DMS153 treated with DMSO at 0.1 percent for 48 hours (cell line): ENCODE results near the gene AGBL1.
"Not testable (repeated sequence)": the region's sequence is repeated elsewhere in the genome, so short reads cannot be mapped to it uniquely, and the experiment has no call there.

Experiments used
- DNase-seq: peaks from one replicate; lab custom pipeline; 2025; ENCODE audit not compliant: unreplicated experiment; lab: John Stamatoyannopoulos, UW

The AGBL1 gene

GRCh38 chr15:86082619-86083380, 3.1 kb downstream of the AGBL1 start:
- DNase-seq, result no peak

GRCh38 chr15:86087808-86088207, 8.1 kb downstream of the AGBL1 start:
- no peak for DNase-seq

DNA sequence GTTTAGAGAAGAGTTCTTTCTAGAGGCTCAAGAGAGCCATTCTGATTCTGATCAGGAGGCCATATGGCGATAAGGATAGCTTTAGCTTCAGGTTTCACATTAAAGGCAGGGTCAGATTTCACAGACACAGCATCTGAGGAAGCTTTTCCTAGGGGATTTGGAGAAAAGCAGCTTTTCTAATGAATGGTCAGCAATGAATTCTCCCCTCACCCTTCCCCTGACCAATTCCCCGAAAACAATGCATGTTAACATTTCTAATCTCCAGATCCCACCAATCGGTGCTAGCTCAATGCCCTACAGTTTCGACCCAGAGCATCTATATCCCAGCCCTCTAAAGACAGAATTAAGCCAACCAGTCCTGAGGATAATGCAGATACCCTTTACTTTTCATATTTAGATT, 9.8 kb downstream of the AGBL1 start:
- no peak for DNase-seq

DNA sequence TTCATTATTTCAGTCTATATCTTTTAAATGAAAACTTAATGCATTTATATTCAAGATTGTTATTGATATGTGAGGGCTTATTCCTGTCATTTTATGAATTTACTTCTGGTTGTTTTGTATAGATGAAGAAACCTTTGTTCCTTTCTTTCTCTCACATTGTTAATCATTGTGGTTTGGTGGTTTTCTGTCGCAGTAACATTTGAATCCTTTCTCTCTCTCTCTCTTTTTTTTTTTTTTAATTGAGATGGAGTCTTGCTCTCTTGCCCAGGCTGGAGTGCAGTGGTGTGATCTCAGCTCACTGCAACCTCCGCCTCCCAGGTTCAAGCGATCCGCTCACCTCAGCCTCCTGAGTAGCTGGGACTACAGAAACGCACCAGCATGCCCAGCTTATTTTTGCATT, 22.1 kb downstream of the AGBL1 start:
- DNase-seq, result no peak

DNA sequence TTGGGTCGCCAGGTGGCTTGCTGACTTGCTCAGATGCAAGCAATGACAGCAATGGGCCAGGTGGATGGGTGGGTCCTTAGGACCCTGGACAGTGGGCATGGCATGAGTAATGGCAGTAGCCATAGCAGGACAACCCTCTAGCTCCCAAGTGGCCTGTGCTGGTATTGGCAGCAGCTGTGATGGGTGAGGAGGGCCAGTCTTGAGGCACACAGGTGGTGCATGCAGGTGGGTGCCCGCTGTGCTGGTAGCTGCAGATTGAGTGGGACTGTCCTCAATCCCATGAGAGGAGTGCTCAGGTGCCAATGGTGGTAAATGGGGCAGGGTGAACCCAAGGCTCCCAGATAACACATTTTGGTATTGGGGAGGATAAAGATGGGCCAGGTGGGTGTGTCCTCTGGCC, 24.2 kb downstream of the AGBL1 start:
- DNase-seq, result no peak

DNA sequence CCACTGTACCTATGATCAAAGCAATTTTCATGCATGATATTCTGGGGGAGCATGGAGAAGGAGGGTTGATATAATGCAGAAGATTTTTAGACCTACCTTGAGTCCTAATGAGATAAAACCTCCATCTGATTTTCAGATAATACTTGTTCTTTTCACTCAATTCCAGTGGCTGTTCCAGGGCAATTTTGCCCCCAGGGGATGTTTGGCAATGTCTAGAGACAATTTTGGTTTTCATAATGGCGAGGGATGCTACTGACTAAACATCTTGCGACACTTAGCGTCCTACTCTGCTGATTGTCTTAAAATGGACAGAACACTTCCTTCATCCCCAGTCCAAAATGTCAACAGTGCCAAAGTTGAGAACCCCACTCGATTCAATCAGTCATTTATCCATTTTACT, 26.6 kb downstream of the AGBL1 start:
- no peak for DNase-seq

DNA sequence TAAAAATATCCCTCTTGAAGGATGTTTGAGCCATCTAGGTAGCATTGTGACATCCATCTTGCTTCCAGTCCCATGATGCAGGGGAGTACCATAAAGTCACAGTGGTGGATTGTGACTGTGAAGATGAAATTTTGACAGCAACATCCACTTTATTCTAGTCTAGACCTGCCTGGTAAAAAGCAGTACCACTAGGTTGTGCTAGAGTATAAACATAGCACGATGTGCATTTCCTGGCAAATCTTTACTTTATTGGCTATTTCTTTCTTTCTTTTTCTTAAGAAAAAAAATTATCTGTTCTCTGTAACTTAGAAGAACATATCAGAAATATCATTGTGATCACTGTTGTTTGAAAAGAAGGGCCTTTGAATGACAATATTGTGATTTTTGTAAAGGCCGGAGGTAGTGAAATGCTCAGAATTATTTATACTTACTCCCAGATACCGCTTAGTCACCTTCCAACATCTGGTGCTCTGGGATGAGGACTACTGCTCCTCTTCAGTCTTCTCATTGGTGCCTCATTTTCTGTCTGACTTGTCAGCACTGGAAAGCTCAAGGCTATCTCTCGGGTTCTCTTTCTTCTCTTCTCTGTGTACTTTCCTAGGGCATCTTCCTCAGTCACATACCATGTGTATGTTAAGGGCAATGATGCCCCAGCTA, 35.6 kb downstream of the AGBL1 start:
- DNase-seq, result no peak

GRCh38 chr15:86121568-86122225, 42.0 kb downstream of the AGBL1 start:
- DNase-seq, result no peak

DNA sequence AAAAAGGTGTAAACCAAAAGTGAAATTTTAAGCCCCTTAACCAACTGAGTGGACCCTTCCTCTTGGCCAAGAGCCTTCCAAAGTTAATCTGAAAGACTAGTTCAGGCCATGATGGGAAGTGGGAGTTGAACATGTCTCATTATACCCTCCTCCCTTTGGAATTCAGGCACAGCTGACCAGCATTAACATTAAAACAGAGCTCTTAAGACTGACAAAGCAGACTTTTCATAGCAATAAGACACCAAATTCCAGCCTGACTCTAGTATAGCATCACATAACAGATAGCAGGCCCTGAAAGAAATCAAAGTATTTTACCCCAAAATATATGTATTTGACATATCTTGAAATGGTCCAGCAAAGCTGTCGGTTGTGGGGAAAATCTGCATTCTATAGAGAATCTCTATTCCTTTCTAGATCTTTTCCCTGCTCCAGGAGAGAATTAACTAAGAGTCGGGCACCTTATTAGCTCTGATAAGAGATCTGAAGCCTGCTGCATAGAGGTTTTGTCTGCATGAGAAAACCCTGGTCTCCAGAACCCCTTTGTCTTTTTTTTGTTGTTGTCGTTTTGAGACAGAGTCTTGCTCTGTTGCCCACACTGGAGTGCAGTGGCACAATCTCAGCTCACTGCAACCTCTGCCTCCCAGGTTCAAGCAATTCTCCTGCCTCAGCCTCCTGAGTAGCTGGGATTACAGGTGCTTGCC, 43.2 kb downstream of the AGBL1 start:
- not testable (repeated sequence) for DNase-seq

GRCh38 chr15:86125775-86126174, 46.1 kb downstream of the AGBL1 start:
- no peak for DNase-seq

- DNase-seq, result no peak
Measured at GRCh38 chr15:86127547-86127946, 47.9 kb downstream of the AGBL1 start.

GRCh38 chr15:86135041-86135440, 55.4 kb downstream of the AGBL1 start:
- no peak for DNase-seq

GRCh38 chr15:86136861-86137260, 57.2 kb downstream of the AGBL1 start:
- DNase-seq, result no peak

GRCh38 chr15:86138798-86139197, 59.1 kb downstream of the AGBL1 start:
- no peak for DNase-seq

GRCh38 chr15:86139828-86140227, 60.2 kb downstream of the AGBL1 start:
- no peak for DNase-seq

GRCh38 chr15:86154705-86155104, 75.0 kb downstream of the AGBL1 start:
- DNase-seq, result no peak

GRCh38 chr15:86155551-86155950, 75.9 kb downstream of the AGBL1 start:
- DNase-seq, result no peak

DNA sequence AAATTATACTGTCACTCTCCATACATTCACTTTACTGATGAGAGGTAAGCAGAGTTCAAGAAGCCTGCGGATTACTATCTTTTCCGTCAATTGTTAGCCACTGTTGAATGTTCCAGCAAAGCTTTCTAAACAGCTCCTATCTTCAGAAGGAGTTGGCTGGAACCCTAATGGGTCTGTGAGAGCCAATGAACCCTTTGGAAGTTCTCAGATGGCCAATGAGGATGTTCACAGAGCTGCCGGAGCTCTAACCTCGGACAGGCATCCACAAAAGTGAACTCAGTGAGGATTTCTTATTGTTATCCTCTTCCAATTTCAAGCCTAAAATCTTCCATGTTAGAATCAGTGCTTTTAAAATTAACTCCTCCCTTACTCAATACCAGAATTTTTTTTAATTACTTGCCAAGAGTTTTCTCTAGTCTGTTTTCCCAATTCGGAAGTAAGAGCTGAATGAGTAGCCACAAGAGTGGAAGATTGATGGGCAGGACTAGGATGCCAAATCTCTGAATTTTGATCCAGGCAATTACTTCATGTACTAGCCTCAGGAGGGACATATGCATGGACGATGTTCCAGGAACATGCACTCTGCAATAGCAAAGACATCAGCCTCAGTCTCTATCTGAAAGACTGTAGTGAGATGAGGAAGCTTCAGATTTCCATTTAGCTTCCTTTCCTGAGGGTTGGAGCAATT, 78.1 kb downstream of the AGBL1 start:
- DNase-seq, result no peak

DNA sequence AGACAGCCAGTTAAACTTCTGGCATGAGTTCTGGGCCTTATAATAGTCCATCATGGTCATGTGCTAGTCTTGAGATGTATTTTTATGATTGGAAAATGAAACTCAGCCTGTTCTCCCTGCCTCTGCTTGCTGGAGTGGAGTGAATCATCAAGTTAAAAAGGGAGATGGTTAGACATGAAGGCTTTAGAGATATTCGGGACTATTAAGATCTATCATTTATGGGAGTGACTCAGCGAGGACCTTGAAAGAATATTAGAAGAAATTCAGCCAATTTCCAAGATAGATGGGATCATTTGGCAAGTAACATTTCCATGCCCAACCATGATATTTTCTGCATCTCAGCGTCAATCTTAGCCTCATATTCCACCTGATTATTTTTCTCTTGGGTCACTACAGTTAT, 79.8 kb downstream of the AGBL1 start:
- DNase-seq, result no peak

DNA sequence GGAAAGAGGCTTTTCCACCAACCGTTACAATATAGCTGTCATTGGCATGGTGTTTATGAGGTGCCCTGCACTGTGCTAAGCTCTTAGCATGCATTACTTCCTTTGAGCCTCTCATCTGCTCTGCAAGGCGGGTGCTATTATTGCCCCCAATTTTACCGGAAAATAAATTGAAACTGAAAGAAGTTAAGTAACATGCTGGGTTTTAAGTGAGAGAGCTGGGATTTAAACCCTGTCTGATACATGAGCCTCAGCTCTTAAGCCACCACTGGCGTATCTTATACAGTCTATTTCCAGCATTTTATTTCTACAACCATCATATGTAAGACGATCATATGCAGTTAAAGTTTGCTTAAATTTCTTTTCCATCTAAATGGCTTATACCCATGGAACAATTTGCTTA, 81.6 kb downstream of the AGBL1 start:
- no peak for DNase-seq

- DNase-seq, result no peak
Measured at GRCh38 chr15:86162172-86162591, 82.5 kb downstream of the AGBL1 start.
